GM19463 (cell line): ENCODE results near the gene CBFA2T2.

ENCODE experiments used
- ATAC-seq: cut with Tn5 transposase; IDR thresholded peaks from one replicate; pipeline ENCODE4 v1.9.1; 2021; ENCODE audit warnings: mild to moderate bottlenecking, moderate library complexity; ENCODE audit not compliant: unreplicated experiment

CBFA2T2 gene

GRCh38 chr20:33649201-33649681 is 159.3 kb downstream of the CBFA2T2 start:
- no peak for ATAC-seq

- ATAC-seq: no peak
Observed at GRCh38 chr20:33650111-33650752, 160.3 kb downstream of the CBFA2T2 start.

- ATAC-seq: no peak
Observed at GRCh38 chr20:33650753-33651561, 161.1 kb downstream of the CBFA2T2 start.

- ATAC-seq: no peak
Observed at GRCh38 chr20:33651562-33652048, 161.7 kb downstream of the CBFA2T2 start.

- ATAC-seq: no peak
Observed at GRCh38 chr20:33653218-33653899, 163.5 kb downstream of the CBFA2T2 start.

- ATAC-seq: no peak
Observed at GRCh38 chr20:33653900-33654596, 164.2 kb downstream of the CBFA2T2 start.

- no peak for ATAC-seq
Observed at GRCh38 chr20:33654680-33655161, 164.8 kb downstream of the CBFA2T2 start.

GRCh38 chr20:33655164-33655563 is 165.3 kb downstream of the CBFA2T2 start:
- ATAC-seq: no peak

GRCh38 chr20:33656010-33656782 is 166.3 kb downstream of the CBFA2T2 start:
- ATAC-seq: no peak

GRCh38 chr20:33656783-33657703 is 167.1 kb downstream of the CBFA2T2 start:
- no peak for ATAC-seq

GRCh38 chr20:33657704-33658095 is 167.8 kb downstream of the CBFA2T2 start:
- no peak for ATAC-seq

- no peak for ATAC-seq
Observed at GRCh38 chr20:33658510-33658909, 168.6 kb downstream of the CBFA2T2 start.

GRCh38 chr20:33658929-33659328 is 169.0 kb downstream of the CBFA2T2 start:
- no peak for ATAC-seq

GRCh38 chr20:33659341-33660034 is 169.6 kb downstream of the CBFA2T2 start:
- ATAC-seq: no peak

GRCh38 chr20:33660035-33660684 is 170.3 kb downstream of the CBFA2T2 start:
- no peak for ATAC-seq

- no peak for ATAC-seq
Observed at GRCh38 chr20:33660685-33661058, 170.8 kb downstream of the CBFA2T2 start.

GRCh38 chr20:33662172-33662571 is 172.3 kb downstream of the CBFA2T2 start, which contains the start of gene C20orf144:
Gene C20orf144, plus strand, starts transcription at chr20:33662327. Its CDS starts 19 bp downstream, at chr20:33662346.
- no peak for ATAC-seq
